ENCODE results near the gene TARS2.

The TARS2 gene

GRCh38 chr1:150486966-150487762, at the start of gene TARS2:
Gene TARS2 (plus strand): TSS chr1:150487419. CDS start chr1:150487451, 32 bp downstream.
- DNase-seq (ENCODE audit: low spot score), result peak; percentile 99

- DNase-seq (ENCODE audit: low spot score), result no peak
Observed at GRCh38 chr1:150441121-150441520, 46.1 kb upstream of the TARS2 start.

GRCh38 chr1:150444232-150444631, 43.0 kb upstream of the TARS2 start:
- no peak for DNase-seq (ENCODE audit: low spot score)

- DNase-seq (ENCODE audit: low spot score), result no peak
Observed at GRCh38 chr1:150456146-150456647, 31.0 kb upstream of the TARS2 start.

- DNase-seq (ENCODE audit: low spot score), result peak; percentile 63
Observed at GRCh38 chr1:150464422-150464826, 22.8 kb upstream of the TARS2 start.

GRCh38 chr1:150466964-150467363, 20.3 kb upstream of the TARS2 start:
- DNase-seq (ENCODE audit: low spot score), result no peak

GRCh38 chr1:150469291-150469690, 17.9 kb upstream of the TARS2 start:
- DNase-seq (ENCODE audit: low spot score), result no peak

GRCh38 chr1:150472601-150473200, 14.5 kb upstream of the TARS2 start:
- no peak for DNase-seq (ENCODE audit: low spot score)

- no peak for DNase-seq (ENCODE audit: low spot score)
Observed at GRCh38 chr1:150473659-150474058, 13.6 kb upstream of the TARS2 start.

GRCh38 chr1:150474869-150475268, 12.3 kb upstream of the TARS2 start:
- DNase-seq (ENCODE audit: low spot score), result no peak

GRCh38 chr1:150476754-150477153, 10.5 kb upstream of the TARS2 start:
- no peak for DNase-seq (ENCODE audit: low spot score)

GRCh38 chr1:150477320-150477719, 9.9 kb upstream of the TARS2 start:
- DNase-seq (ENCODE audit: low spot score), result no peak

GRCh38 chr1:150477733-150478132, 9.5 kb upstream of the TARS2 start:
- no peak for DNase-seq (ENCODE audit: low spot score)

GRCh38 chr1:150479370-150479769, 7.8 kb upstream of the TARS2 start:
- DNase-seq (ENCODE audit: low spot score), result no peak

- DNase-seq (ENCODE audit: low spot score), result no peak
Observed at GRCh38 chr1:150479927-150480352, 7.3 kb upstream of the TARS2 start.

GRCh38 chr1:150484431-150484830, 2.8 kb upstream of the TARS2 start:
- peak; percentile 41 for DNase-seq (ENCODE audit: low spot score)

- DNase-seq (ENCODE audit: low spot score), result peak; percentile 42
Observed at GRCh38 chr1:150484861-150485260, 2.4 kb upstream of the TARS2 start.

- no peak for DNase-seq (ENCODE audit: low spot score)
Observed at GRCh38 chr1:150487763-150488115, 520 bp downstream of the TARS2 start.

GRCh38 chr1:150493175-150493574, 6.0 kb downstream of the TARS2 start:
- no peak for DNase-seq (ENCODE audit: low spot score)

- DNase-seq (ENCODE audit: low spot score), result no peak
Observed at GRCh38 chr1:150498342-150498741, 11.1 kb downstream of the TARS2 start.

GRCh38 chr1:150505431-150505830, 18.2 kb downstream of the TARS2 start:
- DNase-seq (ENCODE audit: low spot score), result no peak

GRCh38 chr1:150507912-150508864, 21.0 kb downstream of the TARS2 start, which contains the start of gene ECM1:
Gene ECM1 (plus strand): TSS chr1:150508109. CDS start chr1:150508210, 101 bp downstream.
- peak; percentile 39 for DNase-seq (ENCODE audit: low spot score)
